DND-41 (cell line): ENCODE data around the gene NOL4L.

Source experiments
- EZH2 ChIP-seq: IDR thresholded peaks from 3 replicates; pipeline ENCODE4 v1.6.1; 2012; ENCODE audit warnings: borderline replicate concordance, low read depth, mild to moderate bottlenecking, moderate library complexity, low read length, inconsistent platforms; ENCODE audit not compliant: severe bottlenecking
- TF ChIP-seq, protein P1 (sequence below): IDR thresholded peaks from 2 replicates; pipeline ENCODE4 v1.5.1; 2012; ENCODE audit warnings: borderline replicate concordance, low read length, moderate library complexity, mild to moderate bottlenecking; ENCODE audit not compliant: poor library complexity, severe bottlenecking; ENCODE audit errors: extremely low read depth

GRCh38 chr20:32575805-32576204 is 9.3 kb downstream of the NOL4L start:
- TF ChIP-seq, protein P1, sequence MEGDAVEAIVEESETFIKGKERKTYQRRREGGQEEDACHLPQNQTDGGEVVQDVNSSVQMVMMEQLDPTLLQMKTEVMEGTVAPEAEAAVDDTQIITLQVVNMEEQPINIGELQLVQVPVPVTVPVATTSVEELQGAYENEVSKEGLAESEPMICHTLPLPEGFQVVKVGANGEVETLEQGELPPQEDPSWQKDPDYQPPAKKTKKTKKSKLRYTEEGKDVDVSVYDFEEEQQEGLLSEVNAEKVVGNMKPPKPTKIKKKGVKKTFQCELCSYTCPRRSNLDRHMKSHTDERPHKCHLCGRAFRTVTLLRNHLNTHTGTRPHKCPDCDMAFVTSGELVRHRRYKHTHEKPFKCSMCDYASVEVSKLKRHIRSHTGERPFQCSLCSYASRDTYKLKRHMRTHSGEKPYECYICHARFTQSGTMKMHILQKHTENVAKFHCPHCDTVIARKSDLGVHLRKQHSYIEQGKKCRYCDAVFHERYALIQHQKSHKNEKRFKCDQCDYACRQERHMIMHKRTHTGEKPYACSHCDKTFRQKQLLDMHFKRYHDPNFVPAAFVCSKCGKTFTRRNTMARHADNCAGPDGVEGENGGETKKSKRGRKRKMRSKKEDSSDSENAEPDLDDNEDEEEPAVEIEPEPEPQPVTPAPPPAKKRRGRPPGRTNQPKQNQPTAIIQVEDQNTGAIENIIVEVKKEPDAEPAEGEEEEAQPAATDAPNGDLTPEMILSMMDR = no peak
- TF ChIP-seq EZH2 = no peak
